ENCODE data around the gene PITPNB.

PITPNB gene

DNA sequence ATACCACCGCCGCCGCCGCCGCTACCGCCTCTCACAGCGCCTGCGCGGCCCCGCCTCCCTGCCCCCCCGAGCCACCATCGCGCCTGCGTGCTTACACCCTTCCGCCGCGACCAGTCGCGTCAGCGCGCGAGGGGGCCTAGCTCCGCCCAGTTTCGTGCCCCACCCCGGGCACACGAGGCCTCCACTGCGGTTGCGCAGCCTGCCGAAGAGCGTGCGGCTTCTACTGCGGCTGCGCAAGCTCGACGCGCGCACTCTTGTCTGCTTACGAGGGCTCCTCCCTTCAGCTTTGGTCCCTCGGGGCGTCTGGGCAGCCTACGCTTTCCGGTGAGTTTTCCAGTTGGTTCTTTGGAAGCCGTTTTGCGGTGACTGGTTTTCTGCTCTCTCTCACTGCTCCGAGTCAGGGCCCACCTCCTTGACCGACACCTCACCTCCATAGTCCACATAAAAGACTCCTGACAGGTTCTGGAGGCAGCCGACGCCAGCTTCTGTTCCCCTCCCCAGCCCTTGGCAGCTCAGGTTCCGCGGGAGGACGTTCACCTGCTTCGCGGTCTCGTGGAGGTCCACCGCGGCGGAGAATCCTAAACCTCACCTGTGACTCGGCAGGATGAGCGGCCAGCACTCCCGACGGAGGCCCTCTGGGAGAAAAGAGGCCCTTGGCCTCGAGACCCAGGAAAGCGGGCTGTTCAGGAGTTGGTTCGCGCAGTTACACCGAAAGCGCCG lies at the start of gene PITPNB:
Gene PITPNB (minus strand): TSS at position 35 of the 720 bp plus-strand sequence. CDS start 65 bp downstream, outside the sequence.
- peak; percentile 97 to 98 for DNase-seq (ENCODE audit: low read depth in 1 of 2, low spot score in 1 of 2)

DNA sequence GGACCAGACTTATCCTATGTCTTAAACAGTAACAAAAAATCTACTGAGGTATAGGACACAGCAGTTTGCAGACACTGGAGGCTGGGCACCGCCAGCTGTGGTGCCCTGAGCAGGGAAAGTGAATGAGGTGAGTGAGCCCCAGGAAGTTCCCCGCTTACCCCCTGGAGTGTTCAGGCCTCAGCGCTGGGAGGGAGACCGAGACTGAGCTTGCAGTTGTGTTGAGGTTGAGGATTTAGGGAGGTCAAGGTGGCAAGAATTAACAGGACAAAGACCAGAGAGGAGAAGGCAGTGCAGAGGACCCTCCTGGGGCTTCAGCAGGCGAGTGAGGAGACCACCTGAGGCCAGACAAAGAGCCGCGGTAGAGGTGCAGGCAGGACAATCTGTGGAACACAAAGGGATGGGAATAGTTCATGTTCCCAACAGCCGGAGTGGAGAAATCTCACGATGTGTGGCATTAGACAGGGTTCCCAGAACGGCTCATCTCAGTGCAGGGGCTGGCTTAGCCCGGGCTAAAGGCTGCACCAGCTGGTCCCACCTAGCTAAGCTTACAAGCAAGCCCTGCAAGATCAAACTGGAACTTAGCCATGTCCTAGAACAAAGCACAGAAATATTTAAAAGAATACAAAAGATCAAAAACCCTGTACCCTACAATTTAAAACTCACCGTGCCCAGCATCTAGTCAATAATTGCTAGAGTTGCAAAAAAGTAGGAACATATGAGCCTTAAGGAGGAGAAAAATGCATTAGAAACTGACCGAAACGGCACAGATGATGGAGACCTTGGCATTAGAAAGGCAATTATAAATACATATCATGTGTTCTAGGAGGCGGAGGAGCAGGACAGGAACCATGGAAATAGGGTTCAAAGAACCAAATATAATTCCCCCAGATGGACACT lies 47.4 kb upstream of the PITPNB start:
- no peak for DNase-seq (ENCODE audit: low read depth in 1 of 2, low spot score in 1 of 2)

DNA sequence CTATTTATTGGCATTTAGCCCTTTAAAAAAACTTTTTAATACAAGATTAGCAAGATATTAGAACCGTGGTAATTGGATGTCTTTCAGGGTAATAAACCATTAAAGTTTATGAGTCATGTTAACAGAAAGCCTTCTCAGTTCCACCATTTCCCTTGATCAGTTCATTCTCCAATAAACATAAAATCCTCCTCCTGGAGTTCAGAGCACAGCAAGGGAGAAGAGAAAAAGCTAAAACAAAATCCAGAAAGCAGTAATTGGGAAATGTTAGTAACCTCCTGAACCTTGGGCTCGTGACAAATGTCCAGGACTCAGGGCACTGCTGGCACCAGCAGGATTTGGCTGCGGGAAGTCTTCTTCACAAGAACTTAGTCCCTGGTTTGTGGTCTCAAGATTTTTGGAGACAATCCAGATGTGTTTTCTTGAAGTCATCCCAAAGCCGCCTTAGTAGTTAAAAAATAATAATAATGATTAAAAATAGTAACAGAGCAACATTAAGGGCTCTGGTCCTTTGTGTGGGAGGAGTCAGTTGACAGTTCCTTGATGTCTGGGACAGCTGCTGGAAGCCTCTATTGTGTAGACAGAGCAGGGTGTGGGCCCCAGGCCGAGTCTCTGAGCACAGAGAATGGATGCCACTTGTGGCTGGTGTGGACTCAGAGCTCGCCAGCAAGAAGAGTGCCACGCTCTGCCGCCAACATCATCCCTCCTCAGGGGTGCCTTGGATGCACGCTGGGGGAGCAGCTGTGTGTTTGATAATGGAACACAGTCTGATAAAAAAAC lies 43.4 kb upstream of the PITPNB start:
- DNase-seq (ENCODE audit: low read depth in 1 of 2, low spot score in 1 of 2) = no peak

DNA sequence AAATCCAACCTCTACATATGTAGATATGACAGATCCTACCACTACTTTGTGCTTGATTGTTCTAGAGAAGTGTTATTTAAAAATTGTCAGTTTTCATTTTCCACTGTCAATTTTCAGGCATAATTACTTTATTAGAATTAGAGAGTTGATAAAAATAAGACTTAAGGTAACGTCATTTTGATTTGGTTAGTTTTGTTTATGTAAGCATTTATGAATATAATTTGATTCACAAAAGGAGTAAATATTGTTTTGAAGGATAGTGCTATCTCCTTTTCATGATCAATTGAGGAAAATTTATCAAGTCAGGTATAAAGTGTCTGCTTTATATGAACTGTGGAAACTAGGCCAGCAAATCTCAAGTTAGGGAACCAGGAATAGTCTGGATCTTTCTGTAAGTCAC lies 42.6 kb upstream of the PITPNB start:
- no peak for DNase-seq (ENCODE audit: low read depth in 1 of 2, low spot score in 1 of 2)

DNA sequence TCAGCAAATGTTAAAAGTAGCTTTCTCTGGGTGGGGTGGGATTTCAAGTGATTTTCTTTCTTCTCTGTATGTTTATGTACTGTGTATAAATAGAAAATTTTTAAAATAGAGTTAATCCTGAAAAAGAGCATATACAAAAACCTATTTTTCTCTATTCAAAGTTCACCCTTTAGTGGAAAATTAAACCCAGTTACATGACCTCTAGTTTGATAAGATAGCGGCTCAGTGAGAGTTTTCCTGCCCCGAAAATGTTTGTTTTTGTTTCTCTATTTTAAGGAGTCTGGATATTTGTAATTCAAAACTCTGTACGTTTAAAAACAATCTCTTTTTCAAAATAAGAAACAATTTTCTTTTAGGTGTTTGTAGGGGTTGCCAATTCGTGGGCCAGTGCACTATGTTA lies 42.1 kb upstream of the PITPNB start:
- no peak for DNase-seq (ENCODE audit: low read depth in 1 of 2, low spot score in 1 of 2)

DNA sequence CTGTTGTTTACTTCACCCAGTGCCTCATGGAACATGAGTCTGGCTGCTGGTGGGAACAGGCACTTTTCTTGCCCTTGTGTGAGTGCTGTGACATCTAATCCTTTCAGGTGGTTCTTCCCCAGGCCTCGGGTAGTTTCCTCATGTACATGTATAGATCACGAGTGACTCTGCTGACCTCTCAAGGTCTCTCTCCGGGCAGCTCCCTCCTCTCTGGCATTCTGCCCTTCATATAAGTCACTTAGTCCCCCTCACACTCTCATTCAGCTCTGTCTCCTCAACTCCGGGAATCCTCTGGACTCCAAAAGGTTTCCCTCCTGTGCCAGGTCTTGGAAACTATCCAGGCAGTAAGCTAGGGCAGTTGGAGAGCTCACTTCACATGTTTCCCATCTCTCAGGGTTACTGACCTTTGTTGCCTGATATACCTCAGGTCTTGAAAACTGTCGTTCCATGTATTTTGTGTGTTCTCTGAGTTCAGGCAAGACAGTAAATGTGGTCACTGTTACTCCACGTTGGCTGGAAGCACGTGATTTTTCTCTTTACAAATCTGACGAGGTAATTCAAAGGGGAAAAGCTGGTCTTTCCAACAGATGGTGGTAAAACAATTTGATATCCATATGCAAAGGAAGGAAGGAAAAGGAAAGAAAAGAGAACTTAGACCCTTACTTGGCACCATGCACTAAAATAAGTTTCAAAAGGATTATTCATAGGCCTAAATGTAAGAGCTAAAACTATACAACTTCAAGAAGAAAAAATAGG lies 40.5 kb upstream of the PITPNB start:
- no peak for DNase-seq (ENCODE audit: low read depth in 1 of 2, low spot score in 1 of 2)

- DNase-seq (ENCODE audit: low read depth in 1 of 2, low spot score in 1 of 2) = no peak
Observed at GRCh38 chr22:27952779-27953178, 33.7 kb upstream of the PITPNB start.

DNA sequence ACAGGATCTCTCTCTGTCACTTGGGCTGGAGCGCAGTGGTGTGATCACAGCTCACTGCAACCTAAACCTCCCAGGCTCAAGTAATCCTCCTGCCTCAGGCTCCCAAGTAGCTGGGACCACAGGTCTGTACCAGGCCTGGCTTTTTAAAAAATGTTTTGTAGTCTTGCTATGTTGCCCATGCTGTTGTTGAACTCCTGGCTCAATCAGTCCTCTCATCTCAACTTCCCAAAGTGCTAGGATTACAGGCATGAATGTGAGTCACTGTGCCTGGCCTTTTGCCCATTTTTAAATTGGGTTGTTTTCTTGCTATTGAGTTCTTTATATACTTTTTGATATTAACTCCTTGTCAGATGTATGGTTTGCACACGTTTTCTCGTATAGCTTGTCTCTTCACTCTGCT lies 33.0 kb upstream of the PITPNB start:
- no peak for DNase-seq (ENCODE audit: low read depth in 1 of 2, low spot score in 1 of 2)

- no peak for DNase-seq (ENCODE audit: low read depth in 1 of 2, low spot score in 1 of 2)
Observed at GRCh38 chr22:27949421-27949820, 30.4 kb upstream of the PITPNB start.

DNA sequence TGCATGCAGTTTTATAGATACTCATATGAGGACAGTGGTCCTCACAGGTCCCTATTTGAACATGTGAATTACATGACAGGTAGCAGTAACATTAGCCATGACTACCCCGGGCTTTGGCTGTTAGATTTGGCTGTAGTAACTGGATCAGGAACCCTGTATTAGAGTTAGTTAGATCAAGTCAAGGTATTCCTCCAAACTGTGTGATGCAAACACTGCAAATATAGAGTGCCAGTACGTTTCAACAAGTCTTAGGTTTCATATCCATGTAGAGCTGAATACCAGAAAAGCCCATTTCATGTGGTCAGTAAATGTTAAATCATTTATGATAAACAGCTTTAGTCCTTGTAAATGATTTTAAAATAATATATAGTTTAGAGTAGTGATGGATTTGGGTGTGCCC lies 29.5 kb upstream of the PITPNB start:
- DNase-seq (ENCODE audit: low read depth in 1 of 2, low spot score in 1 of 2) = no peak

- DNase-seq (ENCODE audit: low read depth in 1 of 2, low spot score in 1 of 2) = no peak
Observed at GRCh38 chr22:27947448-27947847, 28.4 kb upstream of the PITPNB start.

DNA sequence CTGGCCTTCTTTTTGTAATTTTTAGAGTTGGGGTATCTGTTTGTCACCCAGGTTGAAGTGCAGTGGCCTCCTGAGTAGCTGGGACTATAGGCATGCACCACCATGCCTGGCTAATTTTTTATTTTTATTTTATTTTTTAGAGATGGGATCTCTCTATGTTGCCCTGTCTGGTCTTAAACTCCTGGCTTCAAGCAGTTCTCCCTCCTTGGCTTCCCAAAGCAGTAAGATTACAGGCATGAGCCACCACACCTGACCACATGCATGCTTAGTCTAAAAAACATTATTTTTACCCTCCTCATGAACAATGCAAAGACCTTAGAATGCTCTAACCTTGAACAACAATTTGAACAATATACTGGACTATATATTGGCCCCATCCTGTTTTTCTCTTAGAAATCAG lies 22.1 kb upstream of the PITPNB start:
- no peak for DNase-seq (ENCODE audit: low read depth in 1 of 2, low spot score in 1 of 2)

GRCh38 chr22:27937453-27937852 lies 18.4 kb upstream of the PITPNB start:
- no peak for DNase-seq (ENCODE audit: low read depth in 1 of 2, low spot score in 1 of 2)

GRCh38 chr22:27935897-27936296 lies 16.8 kb upstream of the PITPNB start:
- no peak for DNase-seq (ENCODE audit: low read depth in 1 of 2, low spot score in 1 of 2)

GRCh38 chr22:27934069-27934468 lies 15.0 kb upstream of the PITPNB start:
- DNase-seq (ENCODE audit: low read depth in 1 of 2, low spot score in 1 of 2) = no peak

DNA sequence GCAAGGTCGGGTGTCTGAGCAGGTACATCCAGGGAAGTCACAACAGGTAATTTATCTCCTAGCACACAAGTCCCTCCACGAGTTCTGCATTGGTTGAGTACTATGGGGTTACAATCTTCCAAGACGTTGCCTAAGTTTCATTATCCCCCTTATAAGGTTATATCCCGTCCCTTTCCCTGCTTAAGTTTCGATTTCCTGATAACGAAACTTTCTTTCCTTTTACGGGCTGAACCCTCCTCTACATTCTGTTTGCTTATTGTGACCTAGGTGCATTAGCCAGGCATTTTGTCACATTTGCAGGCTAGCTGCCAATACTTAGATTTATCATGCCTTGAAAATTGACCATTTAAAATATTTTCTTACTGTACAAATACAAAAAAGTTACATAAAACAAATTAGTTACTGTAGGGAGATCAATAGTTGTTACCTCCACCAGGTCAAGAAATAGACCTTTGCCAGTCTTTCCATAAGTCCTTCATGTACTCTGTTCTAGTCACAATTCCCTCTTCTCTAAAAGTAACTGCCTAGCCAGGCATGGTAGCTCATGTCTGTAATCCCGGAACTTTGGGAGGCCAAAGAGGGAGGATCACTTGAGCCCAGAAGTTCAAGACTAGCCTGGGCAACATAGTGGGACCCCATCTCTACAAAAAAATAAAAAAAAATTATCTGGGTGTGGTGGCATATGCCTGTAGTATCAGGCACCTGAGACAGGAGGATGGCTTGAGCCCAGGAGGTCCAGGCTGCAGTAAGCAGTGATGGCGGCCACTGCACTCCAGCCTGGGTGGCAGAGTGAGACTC lies 14.3 kb upstream of the PITPNB start:
- DNase-seq (ENCODE audit: low read depth in 1 of 2, low spot score in 1 of 2) = no peak

- DNase-seq (ENCODE audit: low read depth in 1 of 2, low spot score in 1 of 2) = no peak
Observed at GRCh38 chr22:27930331-27931060, 11.4 kb upstream of the PITPNB start.

GRCh38 chr22:27927608-27928007 lies 8.6 kb upstream of the PITPNB start:
- no peak for DNase-seq (ENCODE audit: low read depth in 1 of 2, low spot score in 1 of 2)

DNA sequence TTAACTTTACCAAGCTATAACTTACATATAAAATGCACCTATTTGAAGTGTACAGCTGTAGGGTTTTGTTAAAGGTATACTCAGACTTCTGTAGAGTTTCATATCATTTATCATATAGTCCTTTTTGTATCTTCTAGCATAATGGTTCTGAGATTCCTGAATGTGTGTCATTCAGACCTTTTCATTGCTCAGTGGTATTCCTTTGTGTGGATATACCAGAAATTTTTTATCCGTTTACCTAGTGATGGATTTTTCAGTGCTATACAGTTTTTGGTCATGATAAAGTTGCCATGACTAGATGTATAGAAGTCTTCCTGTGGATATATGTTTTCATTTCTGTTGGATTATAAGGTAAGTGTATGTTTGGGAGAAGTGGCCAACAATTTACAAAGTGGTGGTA lies 6.3 kb upstream of the PITPNB start:
- DNase-seq (ENCODE audit: low read depth in 1 of 2, low spot score in 1 of 2) = no peak
